HFFc6 (cell line): ENCODE data around the gene ATP1A3. TPM values are rescaled to one million over a fixed set of nuclear protein-coding genes. Genes with fewer than 3 reads are reported as not detected.

Experiments
- DNase-seq: peaks from one replicate; pipeline ENCODE4 v3.0.0-alpha.2; 2018
- H3K27ac Mint-ChIP-seq: 2 replicates; pipeline ENCODE4 v1.8.0; 2020; ENCODE audit warnings: mild to moderate bottlenecking, mixed read lengths
- H3K27me3 Mint-ChIP-seq: 2 replicates; pipeline ENCODE4 v1.8.0; 2021; ENCODE audit warnings: mild to moderate bottlenecking, moderate library complexity, mixed read lengths; ENCODE audit not compliant: insufficient read depth
- H3K36me3 Mint-ChIP-seq: 2 replicates; pipeline ENCODE4 v1.8.0; 2021; ENCODE audit warnings: low read depth, mixed read lengths
- H3K4me1 Mint-ChIP-seq: 2 replicates; pipeline ENCODE4 v1.8.0; 2020; ENCODE audit warnings: low read depth, mixed read lengths
- H3K4me3 Mint-ChIP-seq: 2 replicates; pipeline ENCODE4 v1.8.0; 2020; ENCODE audit warnings: mild to moderate bottlenecking, moderate library complexity, mixed read lengths
- H3K9me3 Mint-ChIP-seq: 2 replicates; pipeline ENCODE4 v1.8.0; 2020; ENCODE audit warnings: mild to moderate bottlenecking, mixed read lengths
- total RNA-seq, 6 experiments: library from RNA; stranded (reverse); fragmentation: NEBNext Ultra II Directional; extraction: Animal tissue kit (Norgen Biotek cat#: 25700); gene quantifications; 2 replicates in 1 of 6; 3 replicates in 5 of 6; pipeline ENCODE4 v1.2.3, GENCODE V29; 2021
- TF ChIP-seq, protein P1 (sequence below): fragments of 200-600 bp; sonication (generic); IDR thresholded peaks from 2 replicates; pipeline ENCODE4 v1.5.0; 2021; ENCODE audit warnings: antibody characterized with exemption, mild to moderate bottlenecking

Gene ATP1A3
- total RNA-seq, 6 experiments from 2014 or later = 0.10 to 0.66 (median 0.33) TPM; not detected in 2

DNA sequence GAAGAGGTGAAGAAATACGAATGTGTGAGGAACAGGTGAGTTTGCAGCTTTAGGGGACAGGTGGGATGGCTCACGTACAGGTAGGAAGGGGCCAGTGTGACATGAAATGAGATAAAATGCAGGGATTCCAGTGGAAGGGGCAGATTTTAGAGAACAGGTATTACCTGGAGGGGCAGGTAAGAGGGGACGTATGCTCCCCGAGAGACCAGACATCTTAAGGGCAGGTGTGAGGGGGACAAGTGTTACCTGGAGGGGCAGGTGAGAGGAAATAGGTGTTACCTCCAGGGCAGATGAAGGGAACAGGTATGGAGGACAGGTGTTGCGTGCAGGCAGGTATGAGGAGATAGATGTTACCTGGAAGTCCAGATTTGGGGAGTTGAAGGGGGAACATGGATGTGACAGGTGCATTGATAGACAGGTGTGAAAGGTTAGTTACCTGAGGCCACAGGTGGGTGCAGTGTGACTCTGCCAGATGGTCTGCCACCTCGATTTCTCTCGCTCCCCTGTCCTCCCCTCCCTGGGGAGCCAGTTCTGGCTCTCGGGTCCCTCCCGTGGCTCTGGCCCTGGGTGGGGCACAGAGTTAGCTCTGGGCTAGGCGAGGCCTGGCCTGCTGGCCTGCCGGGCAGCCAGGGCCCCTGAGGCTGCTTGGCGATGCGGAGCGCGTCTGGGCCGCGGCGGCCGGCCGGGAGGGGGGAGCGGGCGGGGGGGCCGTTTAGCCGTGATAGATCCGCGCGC, 67.8 kb downstream of the ATP1A3 start:
- no peak for DNase-seq
- H3K4me1 Mint-ChIP-seq = peaks cover 7% of the 10 kb centered on the region
- no peaks in the 10 kb centered on the region for H3K9me3 Mint-ChIP-seq
- H3K4me3 Mint-ChIP-seq = no peak overlapping the region
- TF ChIP-seq, protein P1, sequence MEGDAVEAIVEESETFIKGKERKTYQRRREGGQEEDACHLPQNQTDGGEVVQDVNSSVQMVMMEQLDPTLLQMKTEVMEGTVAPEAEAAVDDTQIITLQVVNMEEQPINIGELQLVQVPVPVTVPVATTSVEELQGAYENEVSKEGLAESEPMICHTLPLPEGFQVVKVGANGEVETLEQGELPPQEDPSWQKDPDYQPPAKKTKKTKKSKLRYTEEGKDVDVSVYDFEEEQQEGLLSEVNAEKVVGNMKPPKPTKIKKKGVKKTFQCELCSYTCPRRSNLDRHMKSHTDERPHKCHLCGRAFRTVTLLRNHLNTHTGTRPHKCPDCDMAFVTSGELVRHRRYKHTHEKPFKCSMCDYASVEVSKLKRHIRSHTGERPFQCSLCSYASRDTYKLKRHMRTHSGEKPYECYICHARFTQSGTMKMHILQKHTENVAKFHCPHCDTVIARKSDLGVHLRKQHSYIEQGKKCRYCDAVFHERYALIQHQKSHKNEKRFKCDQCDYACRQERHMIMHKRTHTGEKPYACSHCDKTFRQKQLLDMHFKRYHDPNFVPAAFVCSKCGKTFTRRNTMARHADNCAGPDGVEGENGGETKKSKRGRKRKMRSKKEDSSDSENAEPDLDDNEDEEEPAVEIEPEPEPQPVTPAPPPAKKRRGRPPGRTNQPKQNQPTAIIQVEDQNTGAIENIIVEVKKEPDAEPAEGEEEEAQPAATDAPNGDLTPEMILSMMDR = no peak
- H3K27me3 Mint-ChIP-seq = peaks cover 46% of the 10 kb centered on the region
- no peak overlapping the region for H3K27ac Mint-ChIP-seq
- no peaks in the 10 kb centered on the region for H3K36me3 Mint-ChIP-seq

DNA sequence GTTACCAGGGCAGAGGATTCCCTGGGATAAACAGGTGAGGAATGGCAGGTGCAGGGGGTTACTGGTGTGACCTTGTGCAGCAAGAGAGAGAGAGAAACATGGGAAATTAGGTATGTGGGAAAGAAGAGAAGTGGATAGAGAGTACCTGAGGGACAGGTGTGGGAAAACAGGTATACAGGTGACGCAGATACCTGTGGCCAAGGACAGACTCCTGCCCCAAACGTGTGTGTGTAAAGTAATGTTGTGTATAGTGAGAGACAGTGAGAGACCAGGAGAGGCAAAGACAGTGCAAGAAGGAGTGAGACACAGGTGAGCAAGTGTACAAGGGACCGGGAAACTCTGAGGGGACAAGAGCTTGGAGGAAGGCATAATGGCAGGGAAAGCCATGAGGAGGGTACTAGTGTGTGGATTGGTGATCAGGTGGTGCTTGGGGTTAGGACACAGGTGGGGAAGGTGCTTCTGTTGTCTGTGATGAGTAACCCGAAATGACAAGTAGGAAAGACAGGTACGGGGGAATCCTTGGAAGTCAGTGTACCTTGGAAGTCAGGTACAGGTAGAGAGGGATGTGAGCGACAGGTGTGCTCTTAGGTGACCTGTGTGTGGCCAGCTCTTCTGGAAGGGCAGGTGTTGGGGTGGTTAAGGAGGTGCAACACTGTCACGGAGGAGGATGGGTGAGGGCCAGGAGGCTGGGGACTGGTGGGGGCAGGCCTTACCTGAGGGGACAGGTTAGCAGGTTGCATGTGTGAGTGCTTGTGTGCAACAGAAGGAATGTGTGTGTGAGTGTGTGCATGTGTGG, 68.6 kb downstream of the ATP1A3 start:
- Mint-ChIP-seq H3K9me3 (no peaks in the 10 kb centered on the region), H3K36me3 (no peaks in the 10 kb centered on the region), H3K27me3 (peaks cover 39% of the 10 kb centered on the region), H3K4me1 (peaks cover 7% of the 10 kb centered on the region), H3K27ac (no peak overlapping the region), H3K4me3 (no peak overlapping the region)
- DNase-seq = no peak
- TF ChIP-seq, protein P1 = no peak

DNA sequence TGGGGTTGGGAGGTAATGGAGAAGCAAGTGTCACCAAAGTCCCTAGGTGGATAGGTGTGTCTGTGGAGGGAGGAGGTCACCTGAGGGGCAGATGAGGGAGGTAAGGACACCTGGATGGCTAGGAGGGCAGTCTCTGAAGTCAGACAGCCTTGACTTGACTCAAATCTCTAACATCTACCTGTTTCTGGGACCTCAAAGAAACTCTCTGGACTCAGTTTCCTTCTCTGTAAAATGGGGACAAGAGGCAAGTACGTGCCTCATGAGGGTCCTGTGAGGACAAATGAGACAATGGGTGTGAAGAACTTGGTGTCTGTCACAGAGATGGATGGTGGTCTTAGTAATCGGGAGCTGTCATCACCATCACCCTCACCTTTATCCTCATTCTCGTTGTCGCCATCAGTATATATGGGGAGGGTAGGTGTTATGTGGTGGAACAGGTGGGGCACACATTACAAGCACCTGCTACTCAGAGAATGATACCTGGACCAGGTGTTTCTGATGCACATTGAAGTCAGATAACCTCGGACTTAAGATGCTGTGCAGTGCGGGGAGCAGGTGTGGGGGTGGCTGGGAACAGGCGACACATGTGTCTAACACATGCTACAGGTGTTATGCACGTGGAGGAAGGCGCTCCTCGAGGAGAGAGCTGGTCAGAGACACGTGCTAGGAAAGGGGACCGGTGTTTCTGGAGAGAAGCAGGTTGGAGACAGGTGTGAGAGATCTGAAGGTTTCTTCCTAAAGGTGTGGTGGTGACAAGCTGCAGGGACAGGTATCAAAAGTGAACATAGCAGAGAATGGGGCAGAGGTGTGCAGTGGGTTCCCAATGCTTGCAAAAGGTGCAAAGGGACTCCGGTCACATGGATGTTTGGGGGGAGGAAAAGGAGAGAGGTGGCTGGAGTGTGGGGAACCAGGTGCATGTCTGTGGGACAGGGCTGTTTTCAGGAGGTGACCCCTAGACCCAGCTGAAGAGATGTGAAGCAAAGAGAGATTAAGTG, 69.6 kb downstream of the ATP1A3 start:
- H3K9me3 Mint-ChIP-seq = no peaks in the 10 kb centered on the region
- H3K27ac Mint-ChIP-seq = no peak overlapping the region
- DNase-seq = no peak
- TF ChIP-seq, protein P1 = no peak
- H3K4me1 Mint-ChIP-seq = peaks cover 7% of the 10 kb centered on the region
- peaks cover 30% of the 10 kb centered on the region for H3K27me3 Mint-ChIP-seq
- no peak overlapping the region for H3K4me3 Mint-ChIP-seq
- no peaks in the 10 kb centered on the region for H3K36me3 Mint-ChIP-seq

DNA sequence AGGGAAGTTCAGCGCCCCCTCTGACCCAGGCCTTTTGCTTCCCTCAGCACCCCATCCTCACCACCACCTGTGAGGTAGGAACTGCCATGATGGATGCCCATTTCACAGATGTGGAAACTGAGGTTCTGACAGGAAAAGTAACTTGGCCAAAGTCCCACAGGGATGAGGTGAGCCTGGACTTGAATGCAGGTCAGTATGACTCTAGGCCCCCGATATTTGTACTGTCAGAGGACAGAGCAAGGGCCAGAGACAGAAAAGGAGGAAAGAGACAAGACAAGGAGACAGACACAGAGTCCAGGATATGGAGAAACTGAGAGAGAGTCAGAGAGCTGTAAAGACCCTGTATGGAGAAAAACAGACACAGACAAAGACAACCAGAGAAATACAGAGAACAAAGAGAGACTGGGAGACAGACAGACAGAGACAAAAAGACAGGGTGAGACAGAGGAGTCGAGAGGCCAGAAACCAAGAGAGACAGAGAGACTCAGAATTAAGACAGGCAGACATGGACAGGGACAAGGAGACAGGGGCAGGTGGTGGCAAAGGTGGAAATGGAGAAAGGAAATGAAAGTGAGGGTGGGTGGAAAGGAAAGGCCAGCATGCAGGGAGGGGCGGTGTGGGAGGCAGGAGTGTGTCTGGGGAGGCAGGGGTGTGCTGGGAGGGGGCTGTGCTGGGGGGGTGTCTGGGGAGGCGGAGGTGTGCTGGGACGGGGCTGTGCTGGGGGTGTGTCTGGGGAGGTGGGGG, 70.8 kb downstream of the ATP1A3 start:
- no peak overlapping the region for H3K27ac Mint-ChIP-seq
- no peak overlapping the region for H3K4me3 Mint-ChIP-seq
- no peak for DNase-seq
- H3K36me3 Mint-ChIP-seq = no peaks in the 10 kb centered on the region
- TF ChIP-seq, protein P1 = no peak
- no peaks in the 10 kb centered on the region for H3K9me3 Mint-ChIP-seq
- H3K4me1 Mint-ChIP-seq = no peaks in the 10 kb centered on the region
- peaks cover 21% of the 10 kb centered on the region for H3K27me3 Mint-ChIP-seq

DNA sequence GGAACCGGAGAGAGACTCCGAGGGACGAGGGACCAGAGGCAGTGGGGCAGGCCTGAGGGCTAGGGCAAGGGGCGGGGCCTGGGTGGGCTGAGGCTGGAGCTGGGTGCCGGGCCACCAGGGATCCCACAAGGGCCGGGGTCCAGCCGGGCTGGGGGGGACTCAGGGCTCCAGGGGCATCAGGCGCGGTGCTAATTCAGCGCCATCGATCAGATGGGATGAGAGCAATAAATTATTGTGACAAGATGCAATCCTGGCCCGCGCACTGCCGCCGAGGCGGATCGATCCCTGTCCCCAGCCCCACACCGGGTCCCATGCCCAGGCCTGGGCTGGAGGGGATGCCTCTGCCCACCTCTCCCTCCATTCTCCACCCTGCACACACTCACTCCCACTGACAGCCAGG, 71.4 kb downstream of the ATP1A3 start:
- Mint-ChIP-seq H3K4me1 (no peaks in the 10 kb centered on the region), H3K27ac (no peak overlapping the region), H3K9me3 (no peaks in the 10 kb centered on the region), H3K36me3 (no peaks in the 10 kb centered on the region), H3K4me3 (no peak overlapping the region), H3K27me3 (peaks cover 20% of the 10 kb centered on the region)
- DNase-seq = no peak
- TF ChIP-seq, protein P1 = no peak
